HepG2 (cell line): ENCODE results near the gene ITGA6. TPM values are rescaled to one million over a fixed set of nuclear protein-coding genes. Genes with fewer than 3 reads are reported as not detected.

ENCODE experiments used
- ELK4 ChIP-seq: sonication (generic); formaldehyde crosslinking; IDR thresholded peaks from 2 replicates; pipeline ENCODE4 v1.9.0; 2021; ENCODE audit warnings: missing genetic modification reagents, borderline replicate concordance
- ETV6 ChIP-seq: sonication (generic); formaldehyde crosslinking; conservative IDR thresholded peaks from 2 replicates; pipeline ENCODE4 v1.4.0; 2020; ENCODE audit warnings: missing genetic modification reagents
- GFI1 ChIP-seq: sonication (generic); formaldehyde crosslinking; IDR thresholded peaks from 2 replicates; pipeline ENCODE4 v1.5.0; 2020; ENCODE audit warnings: missing genetic modification reagents, mild to moderate bottlenecking, borderline replicate concordance
- HDAC1 ChIP-seq: sonication (generic); formaldehyde crosslinking; IDR thresholded peaks from 2 replicates; pipeline ENCODE4 v1.5.1; 2020; ENCODE audit warnings: mild to moderate bottlenecking, missing genetic modification reagents
- MBD4 ChIP-seq: IDR thresholded peaks from 2 replicates; pipeline ENCODE4 v1.6.1; 2012; ENCODE audit warnings: low read length, inconsistent platforms, borderline replicate concordance
- PAXIP1 ChIP-seq: sonication (generic); formaldehyde crosslinking; conservative IDR thresholded peaks from 2 replicates; pipeline ENCODE4 v1.4.0; 2020; ENCODE audit warnings: mild to moderate bottlenecking, missing genetic modification reagents, moderate library complexity
- SNAPC4 ChIP-seq: sonication (generic); formaldehyde crosslinking; IDR thresholded peaks from 2 replicates; pipeline ENCODE4 v1.4.0; 2020; ENCODE audit warnings: mild to moderate bottlenecking, missing genetic modification reagents
- TARDBP ChIP-seq: sonication (generic); formaldehyde crosslinking; IDR thresholded peaks from 2 replicates; pipeline ENCODE4 v1.8.0; 2022; ENCODE audit warnings: mild to moderate bottlenecking, missing genetic modification reagents
- ZMYM3 ChIP-seq: sonication (generic); formaldehyde crosslinking; IDR thresholded peaks from 2 replicates; pipeline ENCODE4 v1.5.1; 2020; ENCODE audit warnings: mild to moderate bottlenecking, missing genetic modification reagents
- ZMYM4 ChIP-seq: sonication (generic); formaldehyde crosslinking; IDR thresholded peaks from 2 replicates; pipeline ENCODE4 v1.8.1; 2023; ENCODE audit warnings: mild to moderate bottlenecking, missing genetic modification reagents
- ZNF331 ChIP-seq: sonication (generic); formaldehyde crosslinking; IDR thresholded peaks from 2 replicates; pipeline ENCODE4 v1.4.0; 2020; ENCODE audit warnings: missing genetic modification reagents
- ZNF562 ChIP-seq: sonication (generic); formaldehyde crosslinking; IDR thresholded peaks from 2 replicates; pipeline ENCODE4 v1.8.0; 2022; ENCODE audit warnings: missing genetic modification reagents, borderline replicate concordance
- ZNF564 ChIP-seq: sonication (generic); formaldehyde crosslinking; IDR thresholded peaks from 2 replicates; pipeline ENCODE4 v1.8.1; 2023; ENCODE audit warnings: mild to moderate bottlenecking, missing genetic modification reagents
- ZNF570 ChIP-seq: sonication (generic); formaldehyde crosslinking; IDR thresholded peaks from 2 replicates; pipeline ENCODE4 v1.4.0; 2020; ENCODE audit warnings: mild to moderate bottlenecking, missing genetic modification reagents, borderline replicate concordance
- ZNF670 ChIP-seq: sonication (generic); formaldehyde crosslinking; IDR thresholded peaks from 2 replicates; pipeline ENCODE4 v1.8.0; 2022; ENCODE audit warnings: mild to moderate bottlenecking, missing genetic modification reagents, borderline replicate concordance
- polyA plus RNA-seq, 8 experiments: library from polyadenylated mRNA; depleted of rRNA in 3 of 8; stranded (reverse) in 7 of 8; unstranded in 1 of 8; fragments of >200 nt; fragmentation: Illumina TruSeq in 4 of 8; extraction: Trizol in 4 of 8; gene quantifications; 2 replicates each; pipeline versions ENCODE4 v1.2.1 to v1.2.3, GENCODE V29; 2011 to 2016; ENCODE audit warnings: low read depth in 4 of 8, missing spikeins in 1 of 8, mixed read lengths in 1 of 8; ENCODE audit not compliant: insufficient read depth in 1 of 8
- total RNA-seq, 5 experiments: library from RNA; depleted of rRNA; stranded (reverse); fragments of >200 nt; fragmentation: Illumina TruSeq; extraction: Trizol; gene quantifications; 2 replicates each; pipeline ENCODE4 v1.2.3, GENCODE V29; 2016; ENCODE audit warnings: low read depth in 1 of 5
- TF ChIP-seq, protein P1 (sequence below): sonication (generic); formaldehyde crosslinking; IDR thresholded peaks from 2 replicates; pipeline ENCODE4 v1.5.0; 2020; ENCODE audit warnings: mild to moderate bottlenecking, missing genetic modification reagents, moderate library complexity
- TF ChIP-seq, protein P2 (sequence below): sonication (generic); formaldehyde crosslinking; IDR thresholded peaks from 2 replicates; pipeline ENCODE4 v1.4.0; 2020; ENCODE audit warnings: missing genetic modification reagents, borderline replicate concordance

ITGA6 gene
- total and polyA plus RNA-seq, 2 of the 13 experiments (the other 11 are each of a cell fraction or from before 2014, with no cell fraction given): 24.0 to 92.5 TPM

DNA sequence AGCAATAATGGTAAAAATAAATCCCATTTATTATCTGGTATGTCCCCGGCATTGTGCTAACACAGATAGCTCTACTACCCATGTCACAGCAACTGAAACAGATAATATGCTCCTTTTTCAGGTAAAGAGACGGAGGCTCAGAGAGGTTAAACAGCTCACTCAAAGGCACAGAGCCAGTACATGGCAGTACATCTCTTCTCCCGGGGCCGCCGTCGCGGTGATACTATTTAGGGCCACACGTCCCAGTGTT is 127.8 kb downstream of the ITGA6 start (continued):
- TF ChIP-seq ELK4 (CRISPR knock-in tag) (no peak), GFI1 (CRISPR knock-in tag) (no peak), ZNF570 (CRISPR knock-in tag) (no peak), ZNF670 (CRISPR knock-in tag) (peak; percentile 34; the same call in 1 of the 2 replicates), TARDBP (CRISPR knock-in tag) (no peak), MBD4 (no peak), ZNF331 (CRISPR knock-in tag) (no peak), ZMYM4 (no peak), ZNF564 (CRISPR knock-in tag) (no peak), HDAC1 (CRISPR knock-in tag) (no peak), SNAPC4 (CRISPR knock-in tag) (no peak; the same call in 1 of the 2 replicates), ETV6 (CRISPR knock-in tag) (no peak), ZMYM3 (CRISPR knock-in tag) (peak; percentile 98; the same call in 1 of the 2 replicates), ZNF562 (no peak), PAXIP1 (CRISPR knock-in tag) (no peak)
- TF ChIP-seq, protein P1, sequence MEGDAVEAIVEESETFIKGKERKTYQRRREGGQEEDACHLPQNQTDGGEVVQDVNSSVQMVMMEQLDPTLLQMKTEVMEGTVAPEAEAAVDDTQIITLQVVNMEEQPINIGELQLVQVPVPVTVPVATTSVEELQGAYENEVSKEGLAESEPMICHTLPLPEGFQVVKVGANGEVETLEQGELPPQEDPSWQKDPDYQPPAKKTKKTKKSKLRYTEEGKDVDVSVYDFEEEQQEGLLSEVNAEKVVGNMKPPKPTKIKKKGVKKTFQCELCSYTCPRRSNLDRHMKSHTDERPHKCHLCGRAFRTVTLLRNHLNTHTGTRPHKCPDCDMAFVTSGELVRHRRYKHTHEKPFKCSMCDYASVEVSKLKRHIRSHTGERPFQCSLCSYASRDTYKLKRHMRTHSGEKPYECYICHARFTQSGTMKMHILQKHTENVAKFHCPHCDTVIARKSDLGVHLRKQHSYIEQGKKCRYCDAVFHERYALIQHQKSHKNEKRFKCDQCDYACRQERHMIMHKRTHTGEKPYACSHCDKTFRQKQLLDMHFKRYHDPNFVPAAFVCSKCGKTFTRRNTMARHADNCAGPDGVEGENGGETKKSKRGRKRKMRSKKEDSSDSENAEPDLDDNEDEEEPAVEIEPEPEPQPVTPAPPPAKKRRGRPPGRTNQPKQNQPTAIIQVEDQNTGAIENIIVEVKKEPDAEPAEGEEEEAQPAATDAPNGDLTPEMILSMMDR (CRISPR knock-in tag): no peak
- TF ChIP-seq, protein P2, sequence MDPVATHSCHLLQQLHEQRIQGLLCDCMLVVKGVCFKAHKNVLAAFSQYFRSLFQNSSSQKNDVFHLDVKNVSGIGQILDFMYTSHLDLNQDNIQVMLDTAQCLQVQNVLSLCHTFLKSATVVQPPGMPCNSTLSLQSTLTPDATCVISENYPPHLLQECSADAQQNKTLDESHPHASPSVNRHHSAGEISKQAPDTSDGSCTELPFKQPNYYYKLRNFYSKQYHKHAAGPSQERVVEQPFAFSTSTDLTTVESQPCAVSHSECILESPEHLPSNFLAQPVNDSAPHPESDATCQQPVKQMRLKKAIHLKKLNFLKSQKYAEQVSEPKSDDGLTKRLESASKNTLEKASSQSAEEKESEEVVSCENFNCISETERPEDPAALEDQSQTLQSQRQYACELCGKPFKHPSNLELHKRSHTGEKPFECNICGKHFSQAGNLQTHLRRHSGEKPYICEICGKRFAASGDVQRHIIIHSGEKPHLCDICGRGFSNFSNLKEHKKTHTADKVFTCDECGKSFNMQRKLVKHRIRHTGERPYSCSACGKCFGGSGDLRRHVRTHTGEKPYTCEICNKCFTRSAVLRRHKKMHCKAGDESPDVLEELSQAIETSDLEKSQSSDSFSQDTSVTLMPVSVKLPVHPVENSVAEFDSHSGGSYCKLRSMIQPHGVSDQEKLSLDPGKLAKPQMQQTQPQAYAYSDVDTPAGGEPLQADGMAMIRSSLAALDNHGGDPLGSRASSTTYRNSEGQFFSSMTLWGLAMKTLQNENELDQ (CRISPR knock-in tag): no peak
